Activated T-cell treated with anti-CD3 and anti-CD28 coated beads, Interleukin-2, amount 50 U/mL, for 24 hours (primary cell): ENCODE data around the gene ANO2.

Source experiments
- DNase-seq: peaks from one replicate; pipeline ENCODE4 v3.0.0-alpha.2; 2020
- H3K27ac Mint-ChIP-seq: 2 replicates; pipeline ENCODE4 v1.8.0; 2020; ENCODE audit warnings: mild to moderate bottlenecking, mixed read lengths
- H3K27me3 Mint-ChIP-seq: 2 replicates; pipeline ENCODE4 v1.8.0; 2020; ENCODE audit warnings: mixed read lengths
- H3K36me3 Mint-ChIP-seq: 2 replicates; pipeline ENCODE4 v1.8.0; 2020; ENCODE audit warnings: low read depth, mixed read lengths
- H3K4me1 Mint-ChIP-seq: 2 replicates; pipeline ENCODE4 v1.8.0; 2020; ENCODE audit warnings: low read depth, mixed read lengths
- H3K4me3 Mint-ChIP-seq: 2 replicates; pipeline ENCODE4 v1.8.0; 2020; ENCODE audit warnings: mild to moderate bottlenecking, moderate library complexity, mixed read lengths
- H3K9me3 Mint-ChIP-seq: 2 replicates; pipeline ENCODE4 v1.8.0; 2020; ENCODE audit warnings: mixed read lengths

ANO2 gene

GRCh38 chr12:5914387-5915149 lies 30.5 kb downstream of the ANO2 start:
- DNase-seq: no peak
- H3K27ac Mint-ChIP-seq: no peak overlapping the region
- H3K9me3 Mint-ChIP-seq: no peaks in the 10 kb centered on the region
- no peak overlapping the region for H3K4me3 Mint-ChIP-seq
- H3K27me3 Mint-ChIP-seq: peaks cover 7% of the 10 kb centered on the region
- no peaks in the 10 kb centered on the region for H3K36me3 Mint-ChIP-seq
- H3K4me1 Mint-ChIP-seq: no peaks in the 10 kb centered on the region

DNA sequence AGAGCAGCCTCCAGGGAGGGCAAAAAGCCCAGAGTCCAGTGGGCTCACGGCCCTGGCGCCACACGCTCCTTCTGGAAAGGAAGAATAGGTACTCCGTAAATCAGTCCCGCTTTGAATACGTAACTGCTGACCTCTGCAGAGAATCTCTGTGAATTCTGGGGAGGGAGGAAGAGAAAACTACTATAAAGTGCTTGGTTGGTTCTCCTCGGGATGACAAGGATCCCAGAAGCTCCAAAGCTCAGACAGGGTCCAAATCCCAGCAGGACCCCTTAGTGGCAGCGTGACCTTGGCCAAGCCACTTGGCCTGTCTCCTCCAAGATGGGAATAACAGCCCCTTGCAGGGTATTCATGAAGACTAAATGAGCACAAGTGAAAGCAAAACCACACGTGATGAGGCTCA lies 31.7 kb downstream of the ANO2 start:
- Mint-ChIP-seq H3K4me1 (no peaks in the 10 kb centered on the region), H3K36me3 (no peaks in the 10 kb centered on the region), H3K27me3 (peaks cover 7% of the 10 kb centered on the region), H3K27ac (no peak overlapping the region), H3K9me3 (no peaks in the 10 kb centered on the region), H3K4me3 (no peak overlapping the region)
- DNase-seq: no peak

DNA sequence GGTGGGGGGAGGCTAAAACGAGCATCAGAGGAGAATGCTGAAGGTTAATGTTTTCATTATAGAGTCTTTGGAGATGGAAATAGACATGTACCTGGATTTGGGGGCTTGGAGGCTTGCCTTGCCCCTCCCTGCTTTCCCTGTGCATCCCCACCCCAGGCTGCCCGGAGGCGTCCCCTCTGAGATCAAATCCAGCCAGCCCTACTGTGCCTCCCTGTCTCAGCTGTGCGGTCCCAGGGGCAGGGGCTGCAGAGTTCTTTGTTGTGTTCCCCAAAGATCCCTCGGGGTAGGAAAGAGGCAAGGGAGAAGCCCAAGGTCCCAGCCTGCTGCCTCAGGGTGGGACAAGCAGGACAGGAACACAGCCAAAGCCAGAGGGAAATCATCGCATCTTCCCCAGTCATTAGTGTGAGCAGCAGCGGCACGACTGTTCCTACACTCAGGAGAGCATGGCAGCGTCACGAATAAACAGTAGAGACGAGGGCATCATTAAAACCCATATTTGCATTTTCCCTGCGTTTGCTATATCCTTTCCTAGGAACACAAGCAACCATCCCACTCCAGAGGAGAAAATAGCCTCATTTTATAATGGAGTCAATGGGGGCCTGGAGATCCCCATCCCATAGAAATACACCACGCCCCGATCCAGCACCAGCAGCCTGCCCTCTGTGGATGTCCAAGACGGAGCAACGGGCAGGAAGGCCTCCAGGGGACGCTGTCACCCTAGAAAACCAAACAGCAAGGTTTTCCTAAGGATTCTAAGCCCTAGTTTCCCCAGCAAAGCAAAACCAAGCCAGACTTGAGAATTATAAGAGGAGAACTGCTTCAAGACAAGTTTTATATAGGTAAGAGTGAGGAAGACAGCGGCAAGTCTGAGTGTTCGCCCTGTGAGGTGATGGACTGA lies 32.4 kb downstream of the ANO2 start:
- Mint-ChIP-seq H3K36me3 (no peaks in the 10 kb centered on the region), H3K27me3 (peaks cover 11% of the 10 kb centered on the region), H3K9me3 (no peaks in the 10 kb centered on the region), H3K4me3 (no peak overlapping the region), H3K27ac (no peak overlapping the region), H3K4me1 (no peaks in the 10 kb centered on the region)
- DNase-seq: no peak

DNA sequence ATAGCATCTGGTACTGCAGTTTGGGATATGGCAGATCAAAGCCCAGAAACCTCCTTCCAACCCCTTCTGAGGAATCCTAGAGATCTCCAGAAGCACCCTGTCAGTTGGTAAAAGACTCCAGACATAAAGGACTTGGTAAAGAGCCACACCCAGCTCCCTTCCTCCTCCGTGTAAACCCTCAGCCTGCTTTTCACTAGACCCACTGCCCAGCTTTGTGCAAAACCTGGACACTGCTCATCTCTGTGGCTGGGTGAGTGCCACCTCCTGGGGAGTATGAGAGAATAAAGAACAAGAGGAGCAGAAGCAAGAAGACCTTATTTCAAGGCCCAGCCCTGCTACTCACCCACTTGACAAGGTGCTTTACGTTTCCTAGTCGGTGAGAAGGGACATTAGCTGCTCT lies 33.0 kb downstream of the ANO2 start:
- no peak for DNase-seq
- H3K36me3 Mint-ChIP-seq: no peaks in the 10 kb centered on the region
- no peaks in the 10 kb centered on the region for H3K4me1 Mint-ChIP-seq
- no peak overlapping the region for H3K27ac Mint-ChIP-seq
- peaks cover 11% of the 10 kb centered on the region for H3K27me3 Mint-ChIP-seq
- no peak overlapping the region for H3K4me3 Mint-ChIP-seq
- no peaks in the 10 kb centered on the region for H3K9me3 Mint-ChIP-seq

- Mint-ChIP-seq H3K27me3 (peaks cover 11% of the 10 kb centered on the region), H3K4me1 (no peaks in the 10 kb centered on the region), H3K36me3 (no peaks in the 10 kb centered on the region), H3K9me3 (no peaks in the 10 kb centered on the region), H3K27ac (no peak overlapping the region), H3K4me3 (no peak overlapping the region)
- DNase-seq: no peak
These were observed 34.1 kb downstream of the ANO2 start for GRCh38 chr12:5910790-5911548.

DNA sequence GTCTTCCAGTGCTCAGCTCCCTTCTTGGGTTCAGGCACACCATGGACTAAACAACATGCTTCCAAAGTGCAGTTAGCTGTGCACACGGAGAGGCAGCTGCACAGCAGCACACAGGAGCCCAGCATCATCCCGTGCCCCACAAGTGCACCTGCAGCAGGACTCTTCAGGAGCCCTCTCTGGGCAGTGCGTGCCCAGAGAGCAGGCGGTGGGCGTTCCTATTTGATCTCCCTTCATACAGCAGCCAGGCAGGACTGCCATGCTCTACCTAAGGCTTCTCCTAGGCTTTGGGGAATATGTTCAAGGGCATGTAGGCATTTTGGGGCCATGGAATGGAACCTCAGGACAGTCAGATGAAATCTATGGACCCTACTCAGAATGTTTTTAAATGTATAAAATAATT lies 35.5 kb downstream of the ANO2 start:
- Mint-ChIP-seq H3K27ac (no peak overlapping the region), H3K36me3 (no peaks in the 10 kb centered on the region), H3K9me3 (no peaks in the 10 kb centered on the region), H3K27me3 (peaks cover 17% of the 10 kb centered on the region), H3K4me3 (no peak overlapping the region), H3K4me1 (no peaks in the 10 kb centered on the region)
- DNase-seq: no peak

GRCh38 chr12:5908251-5908650 lies 36.8 kb downstream of the ANO2 start:
- H3K4me3 Mint-ChIP-seq: no peak overlapping the region
- DNase-seq: no peak
- no peaks in the 10 kb centered on the region for H3K9me3 Mint-ChIP-seq
- H3K4me1 Mint-ChIP-seq: no peaks in the 10 kb centered on the region
- H3K36me3 Mint-ChIP-seq: no peaks in the 10 kb centered on the region
- H3K27me3 Mint-ChIP-seq: peaks cover 24% of the 10 kb centered on the region
- no peak overlapping the region for H3K27ac Mint-ChIP-seq

GRCh38 chr12:5907807-5908206 lies 37.3 kb downstream of the ANO2 start:
- Mint-ChIP-seq H3K36me3 (no peaks in the 10 kb centered on the region), H3K4me1 (no peaks in the 10 kb centered on the region), H3K27ac (no peak overlapping the region), H3K4me3 (no peak overlapping the region), H3K27me3 (peaks cover 22% of the 10 kb centered on the region), H3K9me3 (no peaks in the 10 kb centered on the region)
- no peak for DNase-seq

- H3K9me3 Mint-ChIP-seq: no peaks in the 10 kb centered on the region
- H3K4me1 Mint-ChIP-seq: no peaks in the 10 kb centered on the region
- no peak overlapping the region for H3K4me3 Mint-ChIP-seq
- peaks cover 26% of the 10 kb centered on the region for H3K27me3 Mint-ChIP-seq
- no peaks in the 10 kb centered on the region for H3K36me3 Mint-ChIP-seq
- DNase-seq: no peak
- H3K27ac Mint-ChIP-seq: no peak overlapping the region
These were observed 39.3 kb downstream of the ANO2 start for GRCh38 chr12:5905757-5906156.

DNA sequence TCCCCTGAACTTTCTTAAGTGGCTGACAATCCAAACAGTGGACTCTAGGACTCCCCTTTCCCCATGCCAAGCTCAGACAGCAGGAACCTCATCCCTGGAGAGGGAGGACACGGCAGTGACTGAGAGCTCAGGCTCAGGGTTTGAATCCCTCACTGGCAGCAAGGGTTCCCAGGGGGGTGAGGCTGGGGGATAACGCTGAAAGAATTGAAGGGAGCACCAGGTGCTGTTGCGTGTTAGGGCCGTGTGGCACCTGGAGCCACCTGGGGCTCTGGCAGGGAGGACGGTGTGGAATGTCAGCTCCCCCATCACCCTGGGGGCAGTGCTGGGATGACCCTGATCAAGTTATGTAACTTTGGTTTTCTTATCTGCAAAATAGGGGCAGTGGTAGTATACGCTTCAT lies 40.1 kb downstream of the ANO2 start:
- no peak overlapping the region for H3K4me3 Mint-ChIP-seq
- no peaks in the 10 kb centered on the region for H3K4me1 Mint-ChIP-seq
- peaks cover 30% of the 10 kb centered on the region for H3K27me3 Mint-ChIP-seq
- DNase-seq: no peak
- no peaks in the 10 kb centered on the region for H3K9me3 Mint-ChIP-seq
- H3K36me3 Mint-ChIP-seq: no peaks in the 10 kb centered on the region
- H3K27ac Mint-ChIP-seq: no peak overlapping the region

GRCh38 chr12:5904441-5904840 lies 40.6 kb downstream of the ANO2 start:
- no peak for DNase-seq
- no peaks in the 10 kb centered on the region for H3K36me3 Mint-ChIP-seq

DNA sequence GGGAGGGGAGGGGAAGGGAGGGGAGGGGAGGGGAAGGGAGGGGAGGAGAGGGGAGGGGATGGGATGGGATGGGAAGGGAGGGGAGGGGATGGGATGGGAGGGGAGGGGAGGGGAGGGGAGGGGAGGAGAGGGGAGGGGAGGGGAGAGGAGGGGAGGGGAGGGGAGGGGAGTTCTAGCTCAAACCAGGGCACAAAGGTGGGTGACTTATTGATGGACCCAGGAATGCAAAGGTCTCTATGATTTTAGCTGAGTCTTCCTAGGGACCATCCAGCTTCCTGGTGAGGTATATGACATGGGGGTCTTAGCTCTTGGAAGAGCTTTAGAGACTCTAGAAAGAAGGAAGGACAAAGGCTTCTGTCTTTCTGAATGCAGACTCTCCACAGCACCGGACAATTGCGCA lies 42.3 kb downstream of the ANO2 start:
- Mint-ChIP-seq H3K4me1 (no peaks in the 10 kb centered on the region), H3K27ac (no peak overlapping the region), H3K36me3 (no peaks in the 10 kb centered on the region), H3K9me3 (no peaks in the 10 kb centered on the region), H3K4me3 (no peak overlapping the region), H3K27me3 (peaks cover 40% of the 10 kb centered on the region)
- DNase-seq: no peak

More at GRCh38 chr12:5904441-5904840, 40.6 kb downstream of the ANO2 start:
- Mint-ChIP-seq H3K4me1 (no peaks in the 10 kb centered on the region), H3K27me3 (peaks cover 34% of the 10 kb centered on the region), H3K9me3 (no peaks in the 10 kb centered on the region), H3K27ac (no peak overlapping the region), H3K4me3 (no peak overlapping the region)

DNA sequence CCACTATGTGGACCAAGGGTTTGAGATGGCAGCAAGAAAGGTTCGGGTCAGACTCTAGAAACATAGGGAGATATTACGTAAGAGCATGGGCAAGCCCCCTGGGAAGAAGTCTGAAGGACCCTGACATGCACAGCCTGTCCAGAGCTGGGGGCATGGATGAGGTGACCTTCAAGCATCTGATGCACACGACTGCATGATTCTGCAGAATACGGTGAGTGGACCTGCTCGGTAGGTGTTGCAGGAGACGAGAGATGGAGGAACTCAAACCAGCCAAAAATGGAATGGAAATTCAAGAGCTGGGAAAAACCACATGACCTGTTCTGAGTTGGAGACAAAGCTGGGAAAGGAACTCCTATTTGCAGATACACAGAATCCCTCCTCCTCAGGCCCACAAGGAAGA lies 43.6 kb downstream of the ANO2 start:
- H3K36me3 Mint-ChIP-seq: no peaks in the 10 kb centered on the region

DNA sequence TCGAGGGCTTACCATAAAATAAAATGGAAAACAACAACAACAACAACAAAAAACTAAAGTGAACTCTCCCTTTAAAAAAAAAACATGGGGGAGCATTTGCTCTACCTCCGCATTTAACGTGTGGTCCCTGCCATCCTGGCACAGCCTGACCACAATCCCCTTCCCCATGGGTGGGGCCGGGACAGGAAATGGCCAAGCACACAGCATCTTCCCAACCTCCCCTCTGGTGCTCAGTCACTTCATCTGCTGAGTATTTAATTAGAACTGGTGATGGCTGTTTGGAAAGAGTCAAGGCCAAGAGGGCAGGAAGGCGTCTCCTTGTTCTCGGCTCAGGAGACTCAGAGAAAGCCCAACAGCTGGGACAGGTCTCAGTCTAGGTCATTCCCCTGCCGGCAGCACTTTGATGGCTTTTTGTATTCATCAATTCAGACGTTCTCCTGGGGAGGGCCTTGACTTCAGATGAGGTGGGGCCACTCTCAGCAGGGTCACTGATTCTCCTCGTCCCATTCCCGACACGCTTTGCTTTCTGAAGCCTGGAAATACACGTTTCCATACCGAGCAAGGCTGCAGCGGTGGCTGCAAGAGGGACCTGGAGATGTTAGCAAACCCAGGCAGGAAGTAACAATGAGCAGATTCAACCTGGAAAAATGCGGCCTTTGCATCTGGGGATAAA lies 44.4 kb downstream of the ANO2 start:
- H3K27ac Mint-ChIP-seq: no peak overlapping the region
- H3K4me3 Mint-ChIP-seq: no peak overlapping the region
- peaks cover 51% of the 10 kb centered on the region for H3K27me3 Mint-ChIP-seq
- no peaks in the 10 kb centered on the region for H3K36me3 Mint-ChIP-seq
- H3K9me3 Mint-ChIP-seq: no peaks in the 10 kb centered on the region
- H3K4me1 Mint-ChIP-seq: no peaks in the 10 kb centered on the region
- no peak for DNase-seq

More for the DNA sequence above, 43.6 kb downstream of the ANO2 start:
- Mint-ChIP-seq H3K27ac (no peak overlapping the region), H3K4me3 (no peak overlapping the region), H3K4me1 (no peaks in the 10 kb centered on the region), H3K27me3 (peaks cover 47% of the 10 kb centered on the region), H3K9me3 (no peaks in the 10 kb centered on the region)
- DNase-seq: no peak
